Upper lobe of right lung (tissue), 1 donor: ENCODE data around the gene VWF. TPM values are rescaled to one million over a fixed set of nuclear protein-coding genes. Genes with fewer than 3 reads are reported as not detected.

Source experiments
- ATAC-seq: fragments of 200-7000 bp; cut with Tn5 transposase; one replicate; pipeline ENCODE4 v1.9.1; 2020; ENCODE audit warnings: mild to moderate bottlenecking, moderate library complexity
- DNase-seq: peaks from one replicate; pipeline ENCODE4 v3.0.0-alpha.2; 2020
- H3K27ac ChIP-seq: fragments of 200-600 bp; one replicate; pipeline ENCODE4 v1.8.0; 2022
- H3K27me3 ChIP-seq: fragments of 200-600 bp; one replicate; pipeline ENCODE4 v1.8.0; 2022; ENCODE audit warnings: mild to moderate bottlenecking
- H3K36me3 ChIP-seq: fragments of 200-600 bp; one replicate; pipeline ENCODE4 v1.8.0; 2022
- H3K4me1 ChIP-seq: fragments of 200-600 bp; one replicate; pipeline ENCODE4 v1.8.0; 2022
- H3K4me3 ChIP-seq: fragments of 200-600 bp; one replicate; pipeline ENCODE4 v1.8.0; 2022; ENCODE audit warnings: mild to moderate bottlenecking
- H3K9me3 ChIP-seq: fragments of 200-600 bp; one replicate; pipeline ENCODE4 v1.8.0; 2022
- CTCF ChIP-seq: fragments of 200-600 bp; IDR thresholded peaks from one replicate; pipeline ENCODE4 v1.8.0; 2022; ENCODE audit warnings: antibody characterized with exemption
- intact Hi-C: fragments of 100-400 bp; cut with DNase I; formaldehyde crosslinking; loops from one replicate; pipeline ENCODE4 v1.11.0; 2022
- total RNA-seq: library from RNA; stranded (reverse); fragmentation: NEBNext Ultra II Directional; extraction: Animal tissue kit (Norgen Biotek cat#: 25700); gene quantifications from one replicate; pipeline ENCODE4 v1.2.1, GENCODE V29; 2021
- donor health status: DM: no; HTN: yes; CAD: no; lungs with severe emphysema.

The VWF gene
- total RNA-seq, 1 donor from 2014 or later, result 729 TPM

- H3K4me3 ChIP-seq, result no peak overlapping the region
- no peaks in the 10 kb centered on the region for H3K9me3 ChIP-seq
- H3K36me3 ChIP-seq, result peaks cover 5% of the 10 kb centered on the region
- peaks cover 1% of the 10 kb centered on the region for H3K4me1 ChIP-seq
- intact Hi-C loops, result no loop called here
- H3K27me3 ChIP-seq, result no peaks in the 10 kb centered on the region
- TF ChIP-seq CTCF, result no peak
- no peak overlapping the region for H3K27ac ChIP-seq
- ATAC-seq, result no peak
- no peak for DNase-seq
Measured at GRCh38 chr12:5982106-5982505, 142.4 kb downstream of the VWF start.

- Histone ChIP-seq H3K36me3 (peaks cover 5% of the 10 kb centered on the region), H3K27me3 (no peaks in the 10 kb centered on the region), H3K4me3 (no peak overlapping the region), H3K27ac (no peak overlapping the region), H3K4me1 (peaks cover 10% of the 10 kb centered on the region), H3K9me3 (no peaks in the 10 kb centered on the region)
- ATAC-seq (no peak), DNase-seq (no peak)
- intact Hi-C loops, result no loop called here
- no peak for TF ChIP-seq CTCF
Measured at GRCh38 chr12:5977556-5977955, 146.9 kb downstream of the VWF start.

GRCh38 chr12:5976711-5977110 lies 147.8 kb downstream of the VWF start:
- H3K36me3 ChIP-seq, result peaks cover 5% of the 10 kb centered on the region
- no peak for ATAC-seq
- no peak for DNase-seq
- H3K27me3 ChIP-seq, result no peaks in the 10 kb centered on the region
- no peaks in the 10 kb centered on the region for H3K9me3 ChIP-seq
- intact Hi-C loops, result no loop called here
- H3K27ac ChIP-seq, result no peak overlapping the region
- TF ChIP-seq CTCF, result no peak
- H3K4me1 ChIP-seq, result peaks cover 10% of the 10 kb centered on the region
- no peak overlapping the region for H3K4me3 ChIP-seq

GRCh38 chr12:5976196-5976595 lies 148.3 kb downstream of the VWF start:
- no peaks in the 10 kb centered on the region for H3K9me3 ChIP-seq
- peaks cover 2% of the 10 kb centered on the region for H3K36me3 ChIP-seq
- intact Hi-C loops, result no loop called here
- H3K4me3 ChIP-seq, result no peak overlapping the region
- H3K27ac ChIP-seq, result no peak overlapping the region
- DNase-seq (no peak), ATAC-seq (no peak)
- TF ChIP-seq CTCF, result no peak
- H3K4me1 ChIP-seq, result peaks cover 10% of the 10 kb centered on the region
- H3K27me3 ChIP-seq, result no peaks in the 10 kb centered on the region

GRCh38 chr12:5973461-5974115 lies 150.9 kb downstream of the VWF start:
- no peak for TF ChIP-seq CTCF
- no peaks in the 10 kb centered on the region for H3K27me3 ChIP-seq
- DNase-seq (no peak), ATAC-seq (no peak)
- H3K36me3 ChIP-seq, result no peaks in the 10 kb centered on the region
- H3K9me3 ChIP-seq, result no peaks in the 10 kb centered on the region
- H3K4me1 ChIP-seq, result peaks cover 10% of the 10 kb centered on the region
- no peak overlapping the region for H3K4me3 ChIP-seq
- H3K27ac ChIP-seq, result no peak overlapping the region
- intact Hi-C loops, result no loop called here

GRCh38 chr12:5972387-5972786 lies 152.1 kb downstream of the VWF start:
- Histone ChIP-seq H3K4me1 (peaks cover 10% of the 10 kb centered on the region), H3K27ac (no peak overlapping the region), H3K4me3 (no peak overlapping the region), H3K36me3 (no peaks in the 10 kb centered on the region), H3K9me3 (no peaks in the 10 kb centered on the region), H3K27me3 (no peaks in the 10 kb centered on the region)
- intact Hi-C loops, result no loop called here
- TF ChIP-seq CTCF, result no peak
- no peak for DNase-seq
- no peak for ATAC-seq
